AG10803 (cell line): ENCODE data around the gene RET.

Source experiments
- DNase-seq: peaks from one replicate; pipeline ENCODE4 v3.0.0; 2010; ENCODE audit warnings: low read depth
- H3K4me3 ChIP-seq: 2 replicates; pipeline ENCODE4 v1.5.1; 2011; ENCODE audit warnings: mild to moderate bottlenecking, low read length, control low read depth
- CTCF ChIP-seq: conservative IDR thresholded peaks from 2 replicates; pipeline ENCODE4 v1.5.1; 2011; ENCODE audit warnings: mild to moderate bottlenecking, low read length, control low read depth, inconsistent platforms

Gene RET

GRCh38 chr10:43064331-43065075 lies 12.4 kb upstream of the RET start:
- DNase-seq: no peak
- no peak overlapping the region for H3K4me3 ChIP-seq
- no peak for TF ChIP-seq CTCF

- TF ChIP-seq CTCF: no peak
- no peak overlapping the region for H3K4me3 ChIP-seq
- no peak for DNase-seq
These were observed 11.6 kb upstream of the RET start for GRCh38 chr10:43065234-43065633.

- H3K4me3 ChIP-seq: no peak overlapping the region
- TF ChIP-seq CTCF: no peak
- DNase-seq: no peak
These were observed 11.1 kb upstream of the RET start for GRCh38 chr10:43065761-43066160.

GRCh38 chr10:43066481-43066880 lies 10.4 kb upstream of the RET start:
- DNase-seq: no peak
- H3K4me3 ChIP-seq: no peak overlapping the region
- no peak for TF ChIP-seq CTCF

- TF ChIP-seq CTCF: no peak
- DNase-seq: no peak
- H3K4me3 ChIP-seq: no peak overlapping the region
These were observed 9.3 kb upstream of the RET start for GRCh38 chr10:43067391-43068135.

GRCh38 chr10:43068136-43068395 lies 8.8 kb upstream of the RET start:
- H3K4me3 ChIP-seq: no peak overlapping the region
- no peak for TF ChIP-seq CTCF

More at GRCh38 chr10:43068136-43068395, 8.8 kb upstream of the RET start:
- DNase-seq: no peak
